SK-N-DZ (cell line): Measurements from ENCODE around the gene GID4.

Experiments
- DNase-seq: peaks from one replicate; pipeline ENCODE4 v3.0.0-alpha.2; 2015; ENCODE audit warnings: low spot score

The GID4 gene

DNA sequence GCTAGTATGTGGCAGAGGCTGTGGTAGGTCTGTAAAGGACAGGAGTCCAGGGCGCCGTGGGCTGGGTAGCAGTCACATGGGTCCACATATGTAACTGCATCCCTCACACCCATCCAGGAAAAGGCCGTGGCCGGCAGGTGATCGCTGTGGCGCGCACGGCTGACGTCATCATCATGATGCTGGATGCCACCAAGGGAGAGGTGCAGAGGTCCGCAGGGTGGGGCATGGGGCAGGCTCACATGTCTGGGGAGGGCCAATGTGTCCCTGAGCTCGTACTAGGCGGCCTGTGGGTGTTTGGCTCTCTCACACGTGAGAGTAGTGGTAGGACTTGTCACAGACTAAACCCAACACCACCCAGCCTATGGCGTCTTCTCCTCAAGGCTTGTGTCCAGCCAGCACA is 60.3 kb downstream of the GID4 start:
- DNase-seq = no peak

DNA sequence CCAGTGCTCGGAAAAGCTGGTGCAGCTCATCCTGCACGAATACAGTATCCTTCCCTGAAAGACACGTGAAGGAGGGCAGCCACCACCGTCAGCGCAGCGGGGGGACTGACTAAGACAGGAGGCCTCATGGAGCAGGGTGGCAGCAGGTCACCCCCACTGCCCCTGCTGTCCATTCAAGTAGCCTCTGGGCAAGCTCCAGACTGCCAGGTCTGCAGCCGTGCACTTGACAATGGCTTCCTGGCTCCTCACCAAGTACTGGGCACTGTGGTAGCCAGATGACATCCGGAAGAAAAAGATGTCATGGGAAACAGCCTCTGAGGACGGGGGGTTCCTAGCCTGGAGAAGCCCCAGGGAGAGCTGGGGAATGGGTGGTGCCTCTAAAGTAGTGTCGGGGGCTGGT is 61.4 kb downstream of the GID4 start:
- DNase-seq = no peak

DNA sequence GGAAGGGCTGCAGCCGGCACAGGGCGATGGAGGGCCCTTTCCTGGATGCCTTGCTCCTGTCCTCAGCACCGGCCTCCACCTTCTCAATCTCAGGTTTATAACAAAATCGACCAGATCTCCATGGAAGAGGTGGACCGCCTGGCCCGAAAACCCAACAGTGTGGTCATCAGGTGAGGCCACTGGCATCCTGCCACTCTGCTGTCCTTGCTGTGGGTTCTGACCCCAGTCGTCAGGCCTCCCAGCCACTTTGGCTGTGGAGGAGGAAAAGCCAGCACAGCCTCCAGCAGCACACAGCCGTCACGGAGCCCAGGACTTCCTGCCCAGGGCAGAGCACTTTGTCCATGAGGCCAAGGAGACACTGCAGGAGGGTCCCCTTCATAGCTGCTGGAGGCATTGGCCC is 62.6 kb downstream of the GID4 start:
- no peak for DNase-seq

GRCh38 chr17:18102640-18103039 is 63.4 kb downstream of the GID4 start:
- no peak for DNase-seq

DNA sequence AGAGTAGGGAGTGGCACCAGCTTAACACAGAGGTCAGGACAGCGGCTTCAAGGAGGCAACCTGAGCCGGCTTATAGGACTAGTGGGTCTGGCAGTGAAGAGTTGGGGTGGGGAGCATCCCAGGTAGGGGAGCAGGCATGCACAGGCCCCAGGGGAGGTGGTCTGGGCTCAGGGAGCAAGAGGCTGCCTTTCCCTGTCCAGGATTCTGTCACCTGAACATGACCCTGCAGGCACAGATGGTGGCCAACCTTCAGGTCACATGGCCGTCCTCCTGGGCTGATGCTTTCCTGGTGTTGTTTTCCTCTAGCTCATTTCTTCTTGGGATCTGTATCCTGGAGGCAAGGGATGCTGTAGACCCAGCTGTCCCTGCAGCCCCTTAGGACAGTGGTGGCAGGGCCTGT is 65.8 kb downstream of the GID4 start:
- no peak for DNase-seq

DNA sequence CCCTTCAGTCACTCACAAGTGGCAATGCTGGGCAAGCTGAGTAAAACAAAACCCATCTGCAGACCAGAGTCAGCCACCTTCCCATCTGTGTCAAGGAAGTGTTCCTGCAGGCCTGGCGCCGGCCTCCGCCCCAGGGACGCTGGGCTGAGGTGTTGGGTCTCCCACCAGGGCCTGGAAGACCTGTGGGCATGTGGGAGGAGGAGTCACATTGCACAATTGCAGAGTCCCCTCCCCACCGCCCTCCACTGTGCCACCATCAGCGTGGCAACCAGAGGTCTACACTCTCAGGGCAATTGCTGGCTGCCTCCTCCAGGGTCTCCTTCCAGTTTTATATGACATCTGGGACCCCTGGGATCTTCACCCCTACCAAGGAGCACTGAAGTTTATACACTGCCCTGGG is 66.4 kb downstream of the GID4 start:
- DNase-seq = no peak

- DNase-seq = no peak
Observed at GRCh38 chr17:18106211-18106610, 67.0 kb downstream of the GID4 start.

- no peak for DNase-seq
Observed at GRCh38 chr17:18107061-18107790, 68.0 kb downstream of the GID4 start.

DNA sequence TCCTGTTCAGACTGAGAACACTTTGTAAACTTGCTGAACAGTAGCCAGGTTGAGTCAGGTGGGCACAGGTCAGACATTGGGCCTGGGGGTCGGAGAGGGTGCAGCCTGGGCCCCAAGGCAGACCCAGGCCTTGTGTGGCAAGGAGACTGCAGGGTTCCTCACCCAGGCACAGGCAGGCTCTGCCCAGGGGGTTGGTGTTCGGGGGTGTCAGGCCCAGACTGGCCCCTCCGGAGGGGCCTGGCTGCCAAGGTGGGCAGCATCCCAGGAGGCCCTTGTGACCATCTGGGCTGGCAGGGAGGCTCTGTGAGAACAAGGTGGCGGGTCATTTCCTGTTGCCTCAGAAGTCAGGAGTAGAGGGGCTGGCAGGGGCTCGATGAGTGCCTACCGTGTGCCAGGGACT is 68.8 kb downstream of the GID4 start:
- DNase-seq = no peak

- no peak for DNase-seq
Observed at GRCh38 chr17:18108401-18109312, 69.4 kb downstream of the GID4 start, which contains the start of gene MYO15A. Gene MYO15A, plus strand, starts transcription at chr17:18108756. Its CDS starts 10,045 bp downstream, at chr17:18118801.

GRCh38 chr17:18109935-18110485 is 70.8 kb downstream of the GID4 start:
- no peak for DNase-seq

GRCh38 chr17:18110636-18111145 is 71.5 kb downstream of the GID4 start:
- no peak for DNase-seq

- no peak for DNase-seq
Observed at GRCh38 chr17:18111330-18111971, 72.2 kb downstream of the GID4 start.

DNA sequence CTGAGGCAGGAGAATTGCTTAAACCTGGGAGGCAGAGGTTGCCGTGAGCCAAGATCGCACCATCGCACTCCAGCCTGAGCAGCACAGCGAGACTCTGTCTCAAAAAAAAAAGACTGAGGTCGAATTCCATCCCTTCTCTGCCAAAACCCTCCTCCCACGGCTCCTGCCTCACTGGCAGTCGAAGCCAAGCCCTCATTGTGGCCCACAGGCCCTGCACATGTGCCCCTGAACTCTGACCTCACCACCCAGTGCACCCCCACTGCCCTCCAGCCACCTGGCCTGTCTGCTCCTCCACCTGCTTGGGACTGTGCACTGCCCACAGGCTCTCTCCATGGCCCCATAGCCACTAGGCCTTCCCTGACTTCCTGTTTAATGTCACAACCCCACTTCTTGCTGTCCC is 76.3 kb downstream of the GID4 start:
- DNase-seq = no peak

DNA sequence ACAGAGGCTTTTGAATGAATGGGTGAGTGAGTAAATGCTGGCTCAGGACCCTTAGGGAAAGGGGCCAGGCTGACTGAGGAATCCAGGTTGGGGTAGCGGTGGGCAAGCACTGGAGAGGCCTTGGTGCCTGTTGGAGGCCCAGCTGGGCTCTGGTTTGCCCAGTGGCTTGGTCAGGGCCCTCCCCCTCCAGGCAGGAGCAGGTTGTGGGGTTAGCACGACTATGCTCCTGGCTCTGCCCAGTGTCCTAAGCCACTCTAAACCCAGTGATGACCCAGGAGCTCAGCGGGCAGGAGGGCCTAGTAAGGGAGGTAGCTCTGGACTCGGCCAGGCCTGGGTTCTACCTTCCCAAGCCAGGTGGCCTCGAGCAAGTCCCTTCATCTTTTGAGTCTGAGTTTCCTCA is 76.9 kb downstream of the GID4 start:
- no peak for DNase-seq

- no peak for DNase-seq
Observed at GRCh38 chr17:18117533-18117932, 78.3 kb downstream of the GID4 start.
